HG03175 (cell line): Measurements from ENCODE around the gene TOMM6.
A peak's percentile ranks its signal among the peaks of the same experiment; 100 is the strongest.
"Not testable (repeated sequence)": the region's sequence is repeated elsewhere in the genome, so short reads cannot be mapped to it uniquely, and the experiment has no call there.

Experiments used
- ATAC-seq: cut with Tn5 transposase; IDR thresholded peaks from one replicate; pipeline ENCODE4 v1.9.1; 2021; ENCODE audit warnings: mild to moderate bottlenecking, moderate library complexity; ENCODE audit not compliant: unreplicated experiment

The TOMM6 gene

DNA sequence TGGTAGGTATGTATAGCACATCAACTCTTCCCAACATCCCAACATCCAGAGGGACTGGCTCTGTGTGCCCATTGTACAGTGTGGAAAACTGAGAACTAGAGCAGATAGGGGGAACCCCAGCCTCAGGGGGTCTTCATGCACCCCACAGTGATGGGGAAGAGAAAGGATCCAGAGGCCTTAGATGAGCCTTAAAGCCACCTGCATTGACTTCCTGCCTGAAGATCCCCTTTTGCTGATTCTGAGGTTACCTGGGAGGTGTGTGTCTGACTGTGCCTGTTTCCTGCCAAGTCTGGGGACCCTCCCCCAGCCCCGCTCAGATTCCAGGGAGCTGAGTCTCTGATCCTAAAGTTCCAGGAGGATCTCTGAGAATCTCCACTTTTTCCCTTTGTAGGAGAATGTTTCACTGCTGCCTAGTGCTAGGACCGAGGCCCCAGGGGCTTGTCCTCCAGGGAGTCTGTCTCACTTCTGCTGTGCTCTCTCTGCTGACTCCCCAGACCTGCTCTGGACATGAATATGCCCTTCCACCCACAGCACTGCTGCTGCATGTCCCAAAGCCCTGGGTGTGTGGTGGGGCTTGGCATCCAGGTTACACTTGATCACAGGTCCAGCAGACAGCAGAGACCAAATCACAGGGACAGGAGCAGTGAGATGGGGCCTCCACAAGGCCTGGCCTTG is 27.5 kb upstream of the TOMM6 start:
- no peak for ATAC-seq

DNA sequence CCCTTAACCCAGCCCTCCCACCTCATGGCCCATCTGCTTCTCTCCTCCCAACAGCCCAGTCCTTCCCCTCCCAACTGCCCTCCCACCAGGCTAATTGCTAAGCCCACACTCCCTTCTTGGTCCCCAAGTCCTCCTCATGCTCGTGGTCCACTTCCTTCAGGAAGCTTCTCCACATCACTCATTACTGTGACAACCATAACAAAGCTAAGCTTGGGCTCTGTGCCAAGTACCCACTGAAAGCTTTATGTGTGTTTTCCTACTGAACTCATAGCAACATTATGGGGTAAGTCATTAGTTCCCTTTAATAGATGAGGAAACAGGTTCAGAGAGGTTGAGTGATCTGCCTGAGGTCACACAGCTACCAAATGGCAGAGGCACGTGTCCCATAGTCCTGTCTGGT is 24.0 kb upstream of the TOMM6 start:
- no peak for ATAC-seq

DNA sequence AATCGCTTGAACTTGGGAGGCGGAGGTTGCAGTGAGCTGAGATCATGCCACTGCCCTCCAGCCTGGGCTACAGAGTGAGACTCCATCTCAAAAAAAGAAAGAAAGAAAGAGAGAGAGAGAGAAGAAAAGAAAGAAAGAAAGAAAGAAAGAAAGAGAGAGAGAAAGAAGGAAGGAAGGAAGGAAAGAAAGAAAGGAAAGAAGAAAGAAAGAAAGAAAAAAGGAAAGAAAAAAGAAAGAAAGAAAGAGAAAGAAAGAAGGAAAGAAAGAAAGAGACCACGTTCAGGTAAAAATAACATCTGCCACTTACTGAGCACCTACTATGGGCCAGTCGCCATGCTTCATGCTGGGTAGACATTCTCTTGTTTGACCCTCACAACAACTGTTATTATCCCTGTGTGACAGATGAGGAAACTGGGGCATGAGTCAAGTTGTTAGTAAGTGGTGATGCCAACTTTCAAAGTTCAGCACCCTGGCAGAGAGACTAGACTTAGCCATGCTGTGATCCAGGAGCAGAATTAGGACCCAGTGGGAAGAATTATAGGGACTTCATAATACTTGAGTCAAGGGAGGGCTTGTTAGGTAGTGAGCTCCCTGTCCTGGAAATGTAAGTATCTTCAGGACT is 21.3 kb upstream of the TOMM6 start:
- ATAC-seq, result not testable (repeated sequence)

DNA sequence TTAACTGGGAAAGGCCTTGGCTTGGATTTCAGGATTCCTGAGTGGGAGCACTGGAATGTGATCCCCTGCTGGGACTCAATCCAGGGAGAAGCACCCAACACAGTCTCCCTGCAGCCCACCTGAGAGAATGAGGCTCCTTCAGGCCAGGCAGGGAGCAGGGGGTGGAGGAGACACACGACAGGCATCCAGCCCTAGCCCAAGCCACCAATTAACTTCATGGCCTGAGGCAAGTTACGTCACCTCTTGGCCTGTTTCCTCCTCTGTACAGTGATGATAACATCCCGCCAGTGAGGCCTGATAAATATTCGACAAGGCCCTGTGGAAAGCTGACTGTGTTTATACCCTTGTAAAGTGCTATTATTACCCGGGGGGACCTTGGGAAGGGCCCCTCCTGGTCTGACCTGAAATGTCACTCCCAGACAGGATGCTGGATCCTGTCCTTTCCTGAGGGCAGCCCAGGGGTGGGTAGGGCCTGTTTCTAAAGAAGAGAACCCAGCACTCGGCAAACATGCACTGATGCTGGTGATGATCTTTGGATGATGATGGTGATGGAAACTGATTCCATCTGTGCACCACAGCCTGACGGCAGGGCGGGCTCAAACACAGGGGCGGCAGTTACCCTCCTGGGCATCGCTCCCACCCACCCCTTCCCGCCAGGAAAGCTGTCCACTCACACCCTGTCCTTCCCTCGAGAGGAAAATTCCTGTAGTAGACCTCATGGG is 20.2 kb upstream of the TOMM6 start:
- no peak for ATAC-seq

DNA sequence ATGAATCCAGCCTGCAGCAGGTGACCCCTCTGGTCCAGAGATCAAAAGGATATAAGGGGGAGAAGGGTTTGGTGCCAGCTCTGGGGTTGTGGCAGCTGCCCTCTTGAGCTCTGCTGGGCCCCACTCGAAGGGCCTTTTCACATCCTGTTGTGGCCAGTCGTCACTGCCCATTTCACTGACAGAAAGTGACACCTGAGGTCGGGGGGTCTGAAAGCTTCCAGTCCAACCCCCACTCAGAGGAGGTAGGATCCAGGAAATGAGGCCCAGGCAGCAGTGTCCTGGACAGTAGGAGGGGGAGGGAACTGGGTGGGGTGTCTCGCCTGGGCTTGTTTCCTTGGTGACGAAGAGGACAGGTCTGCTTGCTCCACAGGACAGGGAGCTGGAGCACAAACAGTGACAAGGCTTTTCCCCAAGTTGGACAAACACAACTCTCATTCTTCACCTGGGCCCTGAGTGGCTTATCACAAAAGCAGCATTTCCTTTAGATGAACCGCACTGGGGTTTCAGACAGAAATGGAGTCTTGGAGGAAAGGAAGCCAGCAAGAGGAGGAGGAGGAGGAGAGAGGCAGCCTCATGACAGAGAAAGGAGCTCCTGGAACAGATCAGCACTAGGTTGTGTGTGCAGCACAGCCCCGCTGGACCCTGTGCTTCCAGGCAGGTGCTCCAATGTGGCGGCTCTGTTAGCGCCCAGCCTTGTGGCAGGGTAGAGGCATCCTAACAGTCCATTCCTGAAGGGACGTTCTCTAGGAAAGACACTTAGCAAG is 18.8 kb upstream of the TOMM6 start:
- ATAC-seq, result no peak

DNA sequence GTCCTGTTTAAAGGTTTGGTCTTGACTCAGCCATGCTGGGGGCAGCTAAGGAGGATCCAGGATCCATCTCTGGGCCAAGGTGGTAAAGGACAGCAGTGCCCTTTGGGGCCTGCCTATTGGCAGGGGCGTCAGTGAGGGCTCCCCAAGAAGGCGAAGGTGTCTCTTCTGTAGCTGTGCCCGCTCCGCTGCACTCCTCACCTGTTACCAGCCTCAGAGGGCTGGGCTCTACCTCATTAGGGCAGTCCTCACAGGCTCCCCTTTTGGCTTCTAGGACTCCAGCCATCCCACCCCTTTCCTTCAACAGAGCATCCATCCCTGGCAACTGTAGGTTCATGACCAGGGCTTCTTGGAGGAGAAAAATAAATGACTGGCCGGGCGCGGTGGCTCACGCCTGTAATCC is 18.1 kb upstream of the TOMM6 start:
- no peak for ATAC-seq

DNA sequence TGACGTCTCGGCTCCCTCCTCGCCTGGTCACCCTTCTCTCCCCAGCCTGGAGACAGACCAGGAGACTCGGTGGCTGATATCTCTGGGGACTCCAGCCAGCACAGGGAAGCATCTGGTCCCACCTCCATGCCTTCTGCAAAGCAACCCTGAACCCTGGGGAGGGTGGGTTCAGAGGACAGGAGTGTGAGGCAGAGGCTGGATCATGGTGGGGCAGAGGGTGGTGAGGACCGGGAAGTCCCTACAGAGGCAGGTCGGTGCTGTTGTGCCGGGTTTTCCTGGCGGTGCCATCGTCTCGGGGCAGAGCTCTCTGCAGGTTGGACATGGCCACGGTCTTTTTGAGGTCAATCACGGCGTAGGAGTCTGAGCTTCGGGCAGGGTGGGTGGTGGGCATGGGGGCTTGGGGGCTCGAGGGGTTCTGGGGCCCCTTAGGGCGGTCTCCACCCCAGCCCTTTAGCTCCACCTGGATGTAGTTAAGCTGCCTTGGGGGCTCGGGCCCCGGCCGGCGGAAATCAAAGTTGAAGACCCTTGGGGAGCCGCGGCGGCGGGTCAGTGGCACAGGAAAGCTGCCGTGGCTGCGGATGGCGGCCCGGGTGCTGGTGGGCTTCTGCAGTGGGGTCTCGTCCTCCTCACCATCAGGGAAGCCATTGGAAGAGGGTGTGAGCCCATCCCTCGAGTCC is 17.0 kb upstream of the TOMM6 start:
- no peak for ATAC-seq

DNA sequence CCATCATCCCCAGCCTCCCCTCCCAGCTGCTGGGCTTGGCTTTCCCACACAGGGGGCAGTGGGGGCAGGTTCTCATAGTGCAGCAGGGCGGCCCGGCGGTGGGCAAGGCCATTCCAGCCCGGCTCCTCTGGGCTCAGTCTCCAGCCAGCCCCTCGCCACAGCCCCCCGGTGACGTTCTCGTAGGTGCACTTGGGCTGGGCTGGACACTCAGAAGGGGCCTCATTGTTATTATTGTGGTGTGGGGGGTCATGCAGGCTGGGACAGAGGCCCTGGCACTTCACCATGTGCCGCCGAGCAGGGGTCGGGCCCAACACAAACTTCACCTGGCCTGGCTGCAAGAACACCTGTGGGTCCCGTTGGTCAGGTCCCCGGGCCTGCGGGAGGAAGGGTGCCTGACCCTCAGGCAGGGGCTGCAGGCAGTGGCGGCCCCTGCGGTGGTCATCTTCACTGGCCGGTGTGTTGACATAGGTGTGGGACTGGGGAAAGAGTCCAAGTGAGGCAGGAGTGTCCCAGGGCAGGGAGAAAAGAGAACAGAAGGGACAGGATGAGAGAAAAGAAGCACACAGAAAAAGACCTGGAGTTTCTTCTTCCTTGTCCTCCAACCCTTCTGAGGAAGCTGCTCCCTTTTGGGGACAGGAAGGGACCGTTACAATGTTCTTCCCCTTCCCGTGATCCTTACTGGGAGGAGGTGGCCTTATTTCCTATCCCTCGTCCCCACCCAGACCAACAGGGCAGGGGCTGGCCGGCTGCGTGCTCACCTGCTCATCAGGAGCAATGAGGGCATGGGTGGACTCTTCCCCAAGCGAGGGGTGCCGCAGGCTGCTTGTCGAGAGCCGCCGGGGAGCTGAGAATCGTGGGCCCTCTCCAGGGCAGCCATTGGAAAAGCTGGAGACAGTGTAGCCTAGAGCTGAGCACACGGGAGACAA is 16.2 kb upstream of the TOMM6 start:
- no peak for ATAC-seq

DNA sequence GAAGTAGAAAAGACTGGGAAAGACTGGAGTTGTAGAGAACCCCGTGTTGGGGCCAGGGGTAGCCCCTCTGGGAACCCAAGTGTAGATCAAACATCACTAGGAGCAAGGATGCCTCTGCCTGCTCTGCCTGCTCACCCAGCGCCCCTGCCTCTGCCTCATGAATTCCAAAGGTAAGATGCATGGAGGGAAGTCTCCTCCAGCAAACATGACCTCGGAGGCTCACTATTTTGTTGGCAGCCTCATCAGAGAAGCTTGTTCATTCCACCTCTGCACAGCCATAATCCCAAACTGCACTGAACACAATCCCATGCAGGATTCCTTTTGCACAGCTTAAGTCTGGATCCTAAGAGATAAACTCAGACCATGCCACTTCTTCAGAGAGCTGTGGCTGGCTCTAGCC is 12.7 kb upstream of the TOMM6 start:
- no peak for ATAC-seq

DNA sequence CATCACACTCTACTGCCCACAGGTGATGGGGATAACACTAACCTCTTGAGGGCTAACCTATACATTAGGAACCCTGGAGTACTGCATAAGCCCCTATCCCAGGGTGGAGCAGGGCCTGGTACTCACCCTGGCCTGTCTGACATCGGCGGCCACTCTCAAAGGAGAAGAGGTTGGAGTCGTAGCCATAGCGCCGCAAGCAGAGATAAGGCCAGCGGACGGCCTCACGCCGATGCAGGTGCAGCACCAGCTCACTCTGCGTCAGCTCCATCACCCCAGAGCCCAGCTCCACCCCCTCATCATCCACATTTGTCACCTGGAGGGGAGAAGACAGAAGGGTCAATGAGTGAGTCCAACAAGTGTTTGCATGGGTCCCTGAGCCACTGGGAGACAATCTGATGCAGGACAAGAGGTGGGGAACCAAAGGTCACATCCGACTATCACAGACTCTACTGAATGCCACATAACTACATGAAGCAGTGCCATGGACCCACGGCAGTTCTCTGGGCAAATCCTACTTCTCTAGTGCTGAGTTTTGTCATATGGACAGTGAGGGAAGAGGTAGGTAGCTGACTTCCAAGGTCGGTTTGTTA is 12.1 kb upstream of the TOMM6 start:
- ATAC-seq, result no peak

DNA sequence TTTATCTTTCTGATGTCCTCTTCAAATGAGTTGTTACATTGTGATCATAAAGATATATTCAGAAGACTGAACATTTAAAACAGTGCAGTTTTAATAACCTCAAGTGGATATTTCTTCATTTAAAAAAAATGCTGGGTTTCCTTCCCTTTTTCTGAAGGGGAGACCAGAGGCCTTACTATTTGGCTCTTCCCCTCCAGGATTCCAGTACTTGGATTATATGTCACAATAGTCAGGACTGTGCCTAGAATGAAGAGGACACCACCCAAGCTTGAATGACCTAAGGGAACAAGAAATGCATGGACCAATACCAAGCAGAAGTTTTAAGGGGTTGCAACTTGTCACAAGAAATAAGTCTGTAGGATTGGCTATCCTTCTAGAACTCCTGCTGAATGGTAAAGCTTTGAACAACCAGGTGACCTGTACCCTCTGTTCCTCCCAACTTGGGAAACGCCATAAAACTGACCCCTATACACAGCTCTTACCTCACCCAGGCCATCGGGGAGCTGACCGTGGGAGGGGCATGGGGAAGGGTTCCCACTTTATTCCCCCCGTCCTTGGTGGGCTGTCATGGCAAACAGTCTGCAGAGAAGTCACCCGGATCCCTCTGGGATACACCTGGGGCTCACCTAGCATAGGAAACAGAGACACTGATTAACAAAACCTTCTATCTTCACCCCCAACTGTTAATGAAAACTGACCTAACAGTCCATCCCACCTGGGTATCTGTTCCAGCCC is 9.8 kb upstream of the TOMM6 start:
- ATAC-seq, result no peak

DNA sequence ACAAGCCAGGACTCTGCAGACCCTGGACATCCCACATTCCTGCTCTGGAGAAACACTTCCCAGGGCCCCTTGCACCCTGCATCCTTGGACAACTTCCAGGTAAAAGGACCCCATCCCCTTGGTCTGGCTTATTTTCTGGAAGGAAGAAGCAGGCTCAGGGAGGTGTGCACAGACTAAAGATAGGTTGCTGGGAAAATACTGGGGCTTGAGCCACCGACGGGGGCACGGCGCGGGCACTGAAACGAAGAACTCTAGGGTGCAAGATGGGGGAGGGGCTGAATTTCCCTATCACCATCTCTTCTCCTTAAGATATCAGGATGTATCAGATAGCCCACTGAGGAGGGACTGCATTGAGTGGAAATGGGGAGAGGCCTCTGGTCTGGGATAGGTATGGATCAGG is 8.6 kb upstream of the TOMM6 start:
- no peak for ATAC-seq

DNA sequence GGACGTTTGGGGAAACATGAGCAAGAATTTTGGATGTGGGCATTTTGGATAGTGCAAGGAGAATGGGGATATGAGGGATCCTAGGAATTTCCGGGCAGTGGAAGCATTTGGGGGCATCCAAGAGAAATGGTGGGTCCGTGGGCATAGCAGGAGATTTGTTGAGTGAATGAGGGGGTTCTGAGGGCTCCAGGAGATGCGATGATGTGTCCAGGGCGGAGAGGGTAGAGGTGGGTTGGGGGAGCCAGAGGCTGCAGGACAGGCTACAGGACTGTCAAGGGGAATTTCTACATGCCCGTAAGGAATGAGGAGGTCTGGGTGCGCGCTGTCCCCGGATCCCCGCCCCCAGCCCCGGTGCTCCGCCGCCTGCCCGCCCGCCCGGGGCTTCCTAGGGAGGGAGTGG is 8.2 kb upstream of the TOMM6 start:
- ATAC-seq, result no peak

DNA sequence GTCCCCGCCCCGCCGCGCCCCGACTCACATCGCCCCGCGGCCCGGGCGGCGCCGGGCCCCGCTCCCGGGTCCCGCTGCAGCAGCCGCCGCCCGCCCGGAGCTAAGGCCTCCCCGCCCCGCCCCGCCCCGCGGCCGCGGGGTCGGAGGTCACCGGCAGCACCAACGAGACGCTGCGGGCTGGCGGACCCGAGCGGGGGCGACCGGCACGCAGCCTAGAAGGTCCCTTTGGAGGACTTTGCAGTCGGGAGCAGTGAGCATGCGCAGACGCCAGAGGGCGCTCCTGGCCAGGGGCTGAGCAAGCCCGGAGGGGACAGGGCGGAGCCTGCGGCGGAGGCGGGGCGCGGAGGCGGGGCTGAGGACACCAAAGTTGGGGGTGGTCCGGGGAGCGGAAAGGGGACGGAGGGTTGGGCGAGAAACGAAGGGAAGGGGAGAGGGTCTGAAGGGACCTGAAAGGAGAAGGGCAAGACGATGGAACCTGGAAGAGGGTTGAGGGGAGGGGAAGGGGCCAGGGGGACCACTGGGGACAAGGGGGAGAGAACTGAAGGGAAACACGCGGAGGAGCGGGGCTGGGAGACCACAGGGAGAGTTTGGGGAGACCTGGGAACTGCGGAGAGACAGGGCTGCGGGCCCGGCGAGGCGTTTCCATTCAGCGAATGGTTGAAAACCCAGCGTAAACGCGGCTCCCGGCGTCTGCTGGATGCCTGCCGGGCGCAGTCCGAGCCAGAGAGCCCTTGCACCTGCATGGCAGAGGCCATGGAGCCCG is 7.5 kb upstream of the TOMM6 start, which contains the start of gene FRS3:
FRS3 (minus strand) TSS at position 113 of the 763 bp plus-strand sequence. CDS start 2,913 bp downstream, outside the sequence.
- ATAC-seq, result peak; percentile 94

DNA sequence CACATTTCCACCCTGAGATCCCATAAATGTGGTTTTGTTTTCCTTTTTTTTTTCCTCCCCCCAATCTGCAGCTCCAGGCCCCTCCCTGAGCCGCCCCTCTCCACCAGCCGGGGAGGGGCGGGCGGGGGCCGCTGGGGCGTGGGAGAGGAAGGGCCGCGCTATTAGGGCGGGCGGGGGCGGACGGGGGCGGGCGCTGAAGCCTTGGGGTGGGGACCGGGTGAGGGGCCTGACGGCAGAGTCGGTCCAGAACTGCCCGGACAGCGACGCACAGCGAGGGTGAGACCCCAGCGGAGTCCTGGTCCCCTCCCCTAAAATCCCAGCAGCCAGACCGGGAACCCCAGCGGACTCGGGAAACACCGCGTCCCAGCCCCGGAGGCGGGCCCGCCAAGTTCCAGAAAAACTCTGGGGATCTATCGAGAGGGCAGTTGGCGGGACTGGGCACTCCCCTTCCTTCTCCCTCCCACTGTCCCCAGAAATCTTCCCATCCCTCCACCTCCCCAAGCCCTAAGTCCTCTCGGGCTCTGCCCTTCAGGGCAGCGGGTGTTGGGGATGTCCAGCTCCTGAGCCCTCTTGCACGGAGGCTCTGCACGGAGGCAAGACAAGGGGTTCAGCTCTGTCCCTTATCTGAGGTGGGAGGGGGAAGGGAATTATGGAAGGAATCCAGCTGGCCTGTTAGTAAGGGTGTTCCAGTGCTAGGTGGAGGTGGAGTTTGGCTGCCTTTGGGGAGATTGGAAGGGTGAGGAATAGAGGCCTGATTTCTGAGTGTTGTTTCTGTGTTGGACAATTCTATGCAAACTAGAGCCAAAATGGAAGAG is 6.7 kb upstream of the TOMM6 start, which contains the start of gene PRICKLE4:
PRICKLE4 (plus strand) TSS at position 232 of the 815 bp plus-strand sequence. CDS start 2,692 bp downstream, outside the sequence.
- no peak for ATAC-seq

DNA sequence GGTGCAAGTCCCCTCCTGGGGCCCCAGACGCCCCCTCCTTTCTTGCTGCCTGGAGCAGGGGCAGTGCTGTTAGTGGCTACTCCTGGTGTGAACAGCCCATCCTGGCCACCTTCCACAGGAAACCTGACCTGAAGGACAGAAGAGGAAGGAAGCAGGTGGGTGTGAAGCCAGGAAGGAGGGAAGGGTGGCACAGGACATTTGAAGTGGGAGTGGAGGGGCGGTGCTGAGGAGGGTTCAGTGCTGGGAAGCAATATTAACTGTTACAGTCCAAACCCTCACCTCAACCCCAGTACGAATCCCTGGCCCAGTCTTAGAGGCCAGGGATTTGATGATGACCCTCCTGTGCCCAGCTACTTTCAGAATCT is 6.1 kb upstream of the TOMM6 start:
- ATAC-seq, result no peak
